GM12874 (cell line): ENCODE results near the gene TRAF2.

Experiments used
- CTCF ChIP-seq: IDR thresholded peaks from 2 replicates; pipeline ENCODE4 v1.5.1; 2011; ENCODE audit warnings: low read depth, mild to moderate bottlenecking, control low read depth, low read length, moderate library complexity; ENCODE audit not compliant: insufficient read depth

The TRAF2 gene, protein sequence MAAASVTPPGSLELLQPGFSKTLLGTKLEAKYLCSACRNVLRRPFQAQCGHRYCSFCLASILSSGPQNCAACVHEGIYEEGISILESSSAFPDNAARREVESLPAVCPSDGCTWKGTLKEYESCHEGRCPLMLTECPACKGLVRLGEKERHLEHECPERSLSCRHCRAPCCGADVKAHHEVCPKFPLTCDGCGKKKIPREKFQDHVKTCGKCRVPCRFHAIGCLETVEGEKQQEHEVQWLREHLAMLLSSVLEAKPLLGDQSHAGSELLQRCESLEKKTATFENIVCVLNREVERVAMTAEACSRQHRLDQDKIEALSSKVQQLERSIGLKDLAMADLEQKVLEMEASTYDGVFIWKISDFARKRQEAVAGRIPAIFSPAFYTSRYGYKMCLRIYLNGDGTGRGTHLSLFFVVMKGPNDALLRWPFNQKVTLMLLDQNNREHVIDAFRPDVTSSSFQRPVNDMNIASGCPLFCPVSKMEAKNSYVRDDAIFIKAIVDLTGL

GRCh38 chr9:136885950-136886578 is at the start of gene TRAF2:
Gene TRAF2 (plus strand): TSS chr9:136886516. CDS start chr9:136898741, 12,225 bp downstream.
- no peak for TF ChIP-seq CTCF

DNA sequence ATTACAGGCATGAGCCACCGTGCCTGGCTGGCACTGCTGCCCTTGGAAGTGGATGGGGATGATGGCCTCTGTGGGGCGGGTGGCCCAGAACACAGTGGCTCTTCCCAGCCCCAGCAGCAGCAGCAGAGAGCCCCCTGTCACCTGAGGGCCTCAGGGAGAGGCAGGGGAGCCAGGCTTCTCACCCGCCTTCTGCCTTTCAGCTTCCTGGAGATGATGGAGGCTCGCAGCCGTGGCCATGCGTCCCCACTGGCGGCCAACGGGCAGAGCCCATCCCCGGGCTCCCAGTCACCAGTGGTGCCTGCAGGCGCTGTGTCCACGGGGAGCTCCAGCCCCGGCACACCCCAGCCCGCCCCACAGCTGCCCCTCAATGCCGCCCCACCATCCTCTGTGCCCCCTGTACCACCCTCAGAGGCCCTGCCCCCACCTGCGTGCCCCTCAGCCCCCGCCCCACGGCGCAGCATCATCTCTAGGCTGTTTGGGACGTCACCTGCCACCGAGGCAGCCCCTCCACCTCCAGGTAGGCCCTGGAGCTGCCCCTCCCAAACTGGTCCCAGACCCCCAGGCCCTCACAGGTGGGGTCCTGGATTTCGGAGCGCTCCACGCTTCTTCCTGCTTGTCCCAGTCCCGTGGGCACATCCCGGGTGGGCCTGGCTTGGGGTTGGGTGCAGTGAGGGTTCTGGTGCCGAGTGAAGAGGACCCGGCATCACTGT is 49.0 kb upstream of the TRAF2 start:
- TF ChIP-seq CTCF: no peak

DNA sequence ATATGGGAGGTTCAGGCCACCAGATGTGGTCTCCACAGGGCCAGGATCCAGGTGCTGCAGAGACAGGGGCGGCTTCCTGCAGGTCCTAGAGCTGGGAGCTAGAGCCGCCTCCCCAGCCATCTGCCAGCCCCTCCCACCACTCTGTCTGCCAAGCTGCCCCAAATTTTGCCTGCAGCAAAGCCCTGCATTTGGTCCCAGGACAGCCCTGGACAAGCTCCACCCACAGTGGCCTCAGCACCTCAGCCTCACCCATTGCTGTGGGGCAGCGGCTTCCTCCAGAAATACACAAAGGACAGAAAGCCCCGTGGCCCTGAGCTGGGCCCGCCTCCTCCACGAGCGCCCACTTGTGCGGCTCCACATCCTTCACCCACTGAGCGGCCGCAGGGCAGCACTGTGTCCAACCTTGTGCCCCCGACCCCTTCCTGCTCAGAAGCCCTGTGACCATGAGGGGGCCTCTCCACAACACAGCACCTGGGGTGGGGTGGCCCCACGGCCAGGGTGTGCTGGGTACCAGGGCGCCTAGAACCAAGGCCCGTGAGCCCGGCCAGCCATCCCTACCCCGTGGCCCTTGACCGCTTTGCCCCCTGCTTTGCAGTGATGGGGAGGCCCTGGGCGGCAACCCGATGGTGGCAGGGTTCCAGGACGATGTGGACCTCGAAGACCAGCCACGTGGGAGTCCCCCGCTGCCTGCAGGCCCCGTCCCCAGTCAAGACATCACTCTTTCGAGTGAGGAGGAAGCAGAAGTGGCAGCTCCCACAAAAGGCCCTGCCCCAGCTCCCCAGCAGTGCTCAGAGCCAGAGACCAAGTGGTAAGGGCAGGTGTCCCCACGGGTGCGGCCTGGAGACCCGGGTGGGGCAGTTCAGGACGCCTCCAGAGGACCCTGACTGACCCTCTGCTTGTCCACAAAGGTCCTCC is 47.7 kb upstream of the TRAF2 start:
- TF ChIP-seq CTCF: no peak

DNA sequence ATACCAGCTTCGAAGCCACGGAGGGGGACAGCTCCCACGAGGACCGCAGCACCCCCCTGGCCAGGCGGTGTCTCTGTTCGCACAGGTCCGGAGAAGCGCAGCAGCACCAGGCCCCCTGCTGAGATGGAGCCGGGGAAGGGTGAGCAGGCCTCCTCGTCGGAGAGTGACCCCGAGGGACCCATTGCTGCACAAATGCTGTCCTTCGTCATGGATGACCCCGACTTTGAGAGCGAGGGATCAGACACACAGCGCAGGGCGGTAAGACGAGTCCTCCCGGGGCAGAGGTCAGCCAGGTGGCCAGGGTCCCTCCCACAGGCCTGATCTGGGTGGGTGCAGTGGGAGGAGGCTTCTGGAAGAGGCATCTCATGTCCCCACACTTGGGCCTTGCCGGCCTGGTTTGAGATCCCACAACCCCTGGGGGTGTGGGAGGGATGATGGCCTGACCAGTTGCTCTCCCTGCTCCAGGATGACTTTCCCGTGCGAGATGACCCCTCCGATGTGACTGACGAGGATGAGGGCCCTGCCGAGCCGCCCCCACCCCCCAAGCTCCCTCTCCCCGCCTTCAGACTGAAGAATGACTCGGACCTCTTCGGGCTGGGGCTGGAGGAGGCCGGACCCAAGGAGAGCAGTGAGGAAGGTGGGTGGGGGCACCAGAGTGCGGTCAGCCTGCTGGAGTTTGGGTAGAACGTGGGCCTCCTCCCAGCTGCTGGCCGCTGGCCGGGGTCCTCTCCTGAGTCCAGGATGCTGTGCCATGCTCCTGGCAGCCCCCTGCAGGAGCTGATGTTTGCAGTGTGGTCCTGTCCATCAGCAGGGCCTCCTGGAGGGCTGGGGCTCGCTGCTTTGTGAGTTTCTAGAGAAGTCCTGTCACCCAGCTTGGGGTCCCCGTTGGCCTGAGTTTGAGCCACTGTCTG is 46.8 kb upstream of the TRAF2 start:
- TF ChIP-seq CTCF: no peak

GRCh38 chr9:136840140-136840876 is 46.0 kb upstream of the TRAF2 start:
- TF ChIP-seq CTCF: no peak
